Lower leg skin (tissue), 4 donors: Measurements from ENCODE around the gene GRIK4. TPM values are rescaled to one million over a fixed set of nuclear protein-coding genes. Genes with fewer than 3 reads are reported as not detected.

Source experiments
- DNase-seq, 2 donors: peaks; one replicate each; pipeline ENCODE4 v3.0.0-alpha.2; 2019; ENCODE audit warnings: low spot score in 2 of 2
- H3K4me3 ChIP-seq: fragments of 200-600 bp; sonication (generic); 2 replicates; pipeline ENCODE4 v1.5.1; 2017; ENCODE audit warnings: mild to moderate bottlenecking, low read depth; ENCODE audit not compliant: poor library complexity, severe bottlenecking
- CTCF ChIP-seq, 3 donors: fragments of 450-650 bp; IDR thresholded peaks; one replicate each; pipeline ENCODE4 v1.5.1; 2016; ENCODE audit warnings: antibody characterized with exemption in 3 of 3, mild to moderate bottlenecking in 3 of 3, moderate library complexity in 2 of 3
- POLR2A ChIP-seq, 2 donors: fragments of 450-650 bp; IDR thresholded peaks; one replicate each; pipeline ENCODE4 v1.6.1; 2016 to 2017; ENCODE audit warnings: antibody characterized with exemption in 2 of 2, mild to moderate bottlenecking in 1 of 2, moderate library complexity in 1 of 2
- WGBS, 2 donors: methylation state at CpG; one replicate each; pipeline ENCODE4 v1.1.5; 2018; 5-methylcytosine and 5-hydroxymethylcytosine counted together
- intact Hi-C: fragments of 100-400 bp; cut with DNase I; formaldehyde crosslinking; loops from one replicate; pipeline ENCODE4 v1.15.0; 2023; ENCODE audit warnings: low total_unique reads
- total RNA-seq, 4 donors: library from RNA; depleted of rRNA; stranded (reverse); fragments of >200 nt; gene quantifications; one replicate each; pipeline ENCODE4 v1.1.0, GENCODE V29; 2016

The GRIK4 gene
- total RNA-seq, 4 donors from 2014 or later: 0.06 to 0.67 TPM; not detected in 2

GRCh38 chr11:120832481-120833238 is 321.1 kb downstream of the GRIK4 start:
- no peak for TF ChIP-seq POLR2A (IDR thresholded peaks at IDR 0.05)
- no peak for TF ChIP-seq CTCF (IDR thresholded peaks at IDR 0.05)
- no peak for DNase-seq
- intact Hi-C loops: no loop called here
- 52% methylated on average over 19 to 20 of the region's 20 CpGs for WGBS, 2 donors
- no peak overlapping the region for H3K4me3 ChIP-seq

GRCh38 chr11:120834686-120835210 is 323.2 kb downstream of the GRIK4 start:
- H3K4me3 ChIP-seq: no peak overlapping the region
- 85 to 88% methylated on average over 13 of the region's 13 CpGs for WGBS, 2 donors
- no peak for DNase-seq
- intact Hi-C loops: no loop called here
- TF ChIP-seq POLR2A (IDR thresholded peaks at IDR 0.05) (no peak), CTCF (IDR thresholded peaks at IDR 0.05) (no peak)

GRCh38 chr11:120835601-120836228 is 324.2 kb downstream of the GRIK4 start:
- intact Hi-C loops: no loop called here
- 78 to 89% methylated on average over 11 of the region's 11 CpGs for WGBS, 2 donors
- TF ChIP-seq CTCF (IDR thresholded peaks at IDR 0.05) (no peak), POLR2A (IDR thresholded peaks at IDR 0.05) (no peak)
- DNase-seq: no peak
- H3K4me3 ChIP-seq: no peak overlapping the region

GRCh38 chr11:120837696-120838095 is 326.1 kb downstream of the GRIK4 start:
- H3K4me3 ChIP-seq: no peak overlapping the region
- intact Hi-C loops: no loop called here
- TF ChIP-seq CTCF (IDR thresholded peaks at IDR 0.05) (no peak), POLR2A (IDR thresholded peaks at IDR 0.05) (no peak)
- WGBS, 2 donors: 56 to 67% methylated on average over 4 of the region's 4 CpGs
- DNase-seq: no peak

GRCh38 chr11:120839201-120839600 is 327.7 kb downstream of the GRIK4 start:
- DNase-seq: no peak
- no peak for TF ChIP-seq CTCF (IDR thresholded peaks at IDR 0.05)
- TF ChIP-seq POLR2A (IDR thresholded peaks at IDR 0.05): no peak
- no peak overlapping the region for H3K4me3 ChIP-seq
- WGBS, 2 donors: 91 to 93% methylated on average over 3 of the region's 3 CpGs
- intact Hi-C loops: no loop called here
